ENCODE results near the gene GALNT15. TPM values are rescaled to one million over a fixed set of nuclear protein-coding genes. Genes with fewer than 3 reads are reported as not detected.

GALNT15 gene
- total and polyA plus RNA-seq, 2 donors (not counting 1 experiment from before 2014, with no cell fraction given): not detected

DNA sequence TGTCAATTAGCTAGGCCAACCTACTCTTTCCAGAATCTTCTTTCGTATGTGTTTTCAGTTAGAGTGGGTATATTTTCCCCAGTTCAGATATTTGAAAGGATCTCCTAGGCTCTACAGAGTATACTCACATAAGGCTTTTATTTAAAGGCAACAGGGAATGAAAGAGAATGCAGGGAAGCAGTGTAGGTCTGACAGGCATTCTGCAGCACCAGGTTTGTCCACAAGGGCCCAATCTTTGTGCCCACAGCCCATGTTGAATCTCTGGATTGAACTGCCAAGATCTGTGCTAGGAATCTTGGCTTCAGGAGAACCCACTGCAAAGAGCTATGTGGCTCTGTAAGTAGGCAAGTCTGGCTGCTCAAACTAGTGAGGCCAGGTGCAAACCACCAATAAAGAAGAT is 24.2 kb upstream of the GALNT15 start:
- intact Hi-C loops (cut with micrococcal nuclease): no loop called here
- TF ChIP-seq, protein P1, sequence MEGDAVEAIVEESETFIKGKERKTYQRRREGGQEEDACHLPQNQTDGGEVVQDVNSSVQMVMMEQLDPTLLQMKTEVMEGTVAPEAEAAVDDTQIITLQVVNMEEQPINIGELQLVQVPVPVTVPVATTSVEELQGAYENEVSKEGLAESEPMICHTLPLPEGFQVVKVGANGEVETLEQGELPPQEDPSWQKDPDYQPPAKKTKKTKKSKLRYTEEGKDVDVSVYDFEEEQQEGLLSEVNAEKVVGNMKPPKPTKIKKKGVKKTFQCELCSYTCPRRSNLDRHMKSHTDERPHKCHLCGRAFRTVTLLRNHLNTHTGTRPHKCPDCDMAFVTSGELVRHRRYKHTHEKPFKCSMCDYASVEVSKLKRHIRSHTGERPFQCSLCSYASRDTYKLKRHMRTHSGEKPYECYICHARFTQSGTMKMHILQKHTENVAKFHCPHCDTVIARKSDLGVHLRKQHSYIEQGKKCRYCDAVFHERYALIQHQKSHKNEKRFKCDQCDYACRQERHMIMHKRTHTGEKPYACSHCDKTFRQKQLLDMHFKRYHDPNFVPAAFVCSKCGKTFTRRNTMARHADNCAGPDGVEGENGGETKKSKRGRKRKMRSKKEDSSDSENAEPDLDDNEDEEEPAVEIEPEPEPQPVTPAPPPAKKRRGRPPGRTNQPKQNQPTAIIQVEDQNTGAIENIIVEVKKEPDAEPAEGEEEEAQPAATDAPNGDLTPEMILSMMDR (IDR thresholded peaks at IDR 0.05): no peak
- TF ChIP-seq EZH2 (IDR thresholded peaks at IDR 0.05; ENCODE audit: borderline replicate concordance, insufficient read depth, low read depth, low read length, poor library complexity, severe bottlenecking): no peak
- POLR2A ChIA-PET: no interaction called here
- no peak overlapping the region for H2AFZ ChIP-seq (ENCODE audit: insufficient read depth, low read depth, low read length, poor library complexity, severe bottlenecking)
- DNase-seq (no peak), ATAC-seq (ENCODE audit: low read depth) (no peak)
- H3K9ac ChIP-seq (ENCODE audit: low read length): no peak overlapping the region
- peaks cover 2% of the 10 kb centered on the region for H3K9me3 Mint-ChIP-seq (ENCODE audit: insufficient read depth)
- no peak overlapping the region for H3K4me3 Mint-ChIP-seq
- peaks cover 0 to 10% (median 5%) of the 10 kb centered on the region in 4 experiments for H3K27me3 ChIP-seq (replicated peaks in 1 of 4; ENCODE audit: control extremely low read depth in 1 of 4, control insufficient read depth in 3 of 4, insufficient read depth in 4 of 4, low read length in 3 of 4)
- no peaks in the 10 kb centered on the region for H3K79me2 ChIP-seq (ENCODE audit: control insufficient read depth, insufficient read depth, low read length)
- no peaks in the 10 kb centered on the region for H3K36me3 ChIP-seq (replicated peaks in 1 of 2; ENCODE audit: control extremely low read depth in 1 of 2, control insufficient read depth in 1 of 2, extremely low read depth in 1 of 2, insufficient read depth in 2 of 2, low read length in 1 of 2)
- H4K20me1 ChIP-seq (ENCODE audit: control insufficient read depth, insufficient read depth, low read length, poor library complexity, severe bottlenecking): no peaks in the 10 kb centered on the region
- H3K4me2 ChIP-seq (replicated peaks; ENCODE audit: low read depth, low read length, poor library complexity, severe bottlenecking): no peak overlapping the region
- no peak overlapping the region for H3K4me3 ChIP-seq (ENCODE audit: control extremely low read depth in 1 of 5, extremely low read depth in 1 of 5, insufficient read depth in 1 of 5, low read depth in 2 of 5, low read length in 4 of 5)
- no CpG with 5 or more reads among the region's 1 CpG for WGBS (ENCODE audit: insufficient coverage)
- no peak overlapping the region for H3K27ac Mint-ChIP-seq
- peaks cover 26% of the 10 kb centered on the region for H3K27me3 Mint-ChIP-seq
- H3K9me3 ChIP-seq (ENCODE audit: control extremely low read depth in 1 of 3, control insufficient read depth in 2 of 3, insufficient read depth in 1 of 3, low read length in 2 of 3): peaks cover 3 to 11% (median 8%) of the 10 kb centered on the region in 3 donors
- H3K4me1 ChIP-seq (ENCODE audit: control insufficient read depth in 2 of 2, insufficient read depth in 2 of 2, low read length in 2 of 2): no peaks in the 10 kb centered on the region
- H3K27ac ChIP-seq (ENCODE audit: low read length in 2 of 2): no peak overlapping the region
- H3K4me1 Mint-ChIP-seq: no peaks in the 10 kb centered on the region
- CTCF ChIA-PET: no interaction called here

DNA sequence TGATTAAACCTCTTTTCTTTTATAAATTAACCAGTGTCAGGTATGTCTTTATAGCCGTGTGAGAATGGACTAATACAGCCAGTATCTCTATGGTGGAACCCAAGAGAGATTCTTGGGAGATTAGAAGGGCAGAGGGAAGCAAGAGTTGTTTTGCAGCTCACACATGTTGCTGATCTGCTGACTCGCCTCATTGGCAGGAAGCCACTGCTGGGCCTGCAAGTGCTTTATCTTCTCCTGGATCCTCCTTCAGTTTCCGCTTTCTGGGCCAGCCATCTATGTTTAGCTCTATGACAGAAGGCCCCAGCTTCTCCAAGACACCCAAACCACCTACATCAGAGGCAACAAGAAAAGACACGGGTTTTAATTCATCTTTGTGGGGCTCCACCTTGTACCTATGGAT is 23.4 kb upstream of the GALNT15 start:
- H3K27me3 Mint-ChIP-seq: peaks cover 26% of the 10 kb centered on the region
- ATAC-seq (ENCODE audit: low read depth) (no peak), DNase-seq (no peak)
- Histone ChIP-seq H3K79me2 (ENCODE audit: control insufficient read depth, insufficient read depth, low read length) (no peaks in the 10 kb centered on the region), H4K20me1 (ENCODE audit: control insufficient read depth, insufficient read depth, low read length, poor library complexity, severe bottlenecking) (no peaks in the 10 kb centered on the region), H3K4me3 (ENCODE audit: control extremely low read depth in 1 of 5, extremely low read depth in 1 of 5, insufficient read depth in 1 of 5, low read depth in 2 of 5, low read length in 4 of 5) (no peak overlapping the region), H3K4me1 (ENCODE audit: control insufficient read depth in 2 of 2, insufficient read depth in 2 of 2, low read length in 2 of 2) (no peaks in the 10 kb centered on the region), H3K36me3 (replicated peaks in 1 of 2; ENCODE audit: control extremely low read depth in 1 of 2, control insufficient read depth in 1 of 2, extremely low read depth in 1 of 2, insufficient read depth in 2 of 2, low read length in 1 of 2) (no peaks in the 10 kb centered on the region), H3K9ac (ENCODE audit: low read length) (no peak overlapping the region), H2AFZ (ENCODE audit: insufficient read depth, low read depth, low read length, poor library complexity, severe bottlenecking) (no peak overlapping the region), H3K27me3 (replicated peaks in 1 of 4; ENCODE audit: control extremely low read depth in 1 of 4, control insufficient read depth in 3 of 4, insufficient read depth in 4 of 4, low read length in 3 of 4) (peaks cover 0 to 10% (median 5%) of the 10 kb centered on the region in 4 experiments), H3K4me2 (replicated peaks; ENCODE audit: low read depth, low read length, poor library complexity, severe bottlenecking) (no peak overlapping the region), H3K27ac (ENCODE audit: low read length in 2 of 2) (no peak overlapping the region), H3K9me3 (ENCODE audit: control extremely low read depth in 1 of 3, control insufficient read depth in 2 of 3, insufficient read depth in 1 of 3, low read length in 2 of 3) (peaks cover 3 to 11% (median 8%) of the 10 kb centered on the region in 3 donors)
- H3K9me3 Mint-ChIP-seq (ENCODE audit: insufficient read depth): peaks cover 2% of the 10 kb centered on the region
- ChIA-PET POLR2A (no interaction called here), CTCF (no interaction called here)
- H3K4me3 Mint-ChIP-seq: no peak overlapping the region
- no peak overlapping the region for H3K27ac Mint-ChIP-seq
- 39% methylated on average over 3 of the region's 4 CpGs for WGBS (ENCODE audit: insufficient coverage)
- no peak for TF ChIP-seq EZH2 (IDR thresholded peaks at IDR 0.05; ENCODE audit: borderline replicate concordance, insufficient read depth, low read depth, low read length, poor library complexity, severe bottlenecking)
- intact Hi-C loops (cut with micrococcal nuclease): no loop called here
- H3K4me1 Mint-ChIP-seq: no peaks in the 10 kb centered on the region

Measured in B cell (primary cell).